HepG2 (cell line): Measurements from ENCODE around the gene TBC1D16. TPM values are rescaled to one million over a fixed set of nuclear protein-coding genes. Genes with fewer than 3 reads are reported as not detected.
A peak's percentile ranks its signal among the peaks of the same experiment; 100 is the strongest.

Experiments
- AGO1 ChIP-seq: fragments of 200-400 bp; formaldehyde crosslinking; IDR thresholded peaks from 2 replicates; pipeline ENCODE4 v1.6.1; 2017; ENCODE audit warnings: mild to moderate bottlenecking, low read depth, low read length, moderate library complexity; ENCODE audit not compliant: poor library complexity, severe bottlenecking
- BHLHE40 ChIP-seq: IDR thresholded peaks from 2 replicates; pipeline ENCODE4 v1.6.1; 2011; ENCODE audit warnings: low read length, improper control_type of control experiment
- HNRNPLL ChIP-seq: fragments of 200-400 bp; formaldehyde crosslinking; IDR thresholded peaks from 2 replicates; pipeline ENCODE4 v1.6.1; 2017; ENCODE audit warnings: mild to moderate bottlenecking, low read depth, low read length; ENCODE audit not compliant: poor library complexity, severe bottlenecking
- KDM6A ChIP-seq: IDR thresholded peaks from 2 replicates; pipeline ENCODE4 v1.6.1; 2016; ENCODE audit warnings: low read depth
- NFATC3 ChIP-seq: sonication (generic); formaldehyde crosslinking; IDR thresholded peaks from 2 replicates; pipeline ENCODE4 v1.5.1; 2020; ENCODE audit warnings: mild to moderate bottlenecking, missing genetic modification reagents
- NRL ChIP-seq: sonication (generic); formaldehyde crosslinking; IDR thresholded peaks from 2 replicates; pipeline ENCODE4 v1.5.0; 2020; ENCODE audit warnings: missing genetic modification reagents, mild to moderate bottlenecking, moderate library complexity, borderline replicate concordance
- RELA ChIP-seq: sonication (generic); formaldehyde crosslinking; IDR thresholded peaks from 2 replicates; pipeline ENCODE4 v1.4.0; 2020; ENCODE audit warnings: missing genetic modification reagents
- SATB2 ChIP-seq: sonication (generic); formaldehyde crosslinking; IDR thresholded peaks from 2 replicates; pipeline ENCODE4 v1.5.0; 2020; ENCODE audit warnings: missing genetic modification reagents
- ZNF274 ChIP-seq: sonication (generic); formaldehyde crosslinking; IDR thresholded peaks from 2 replicates; pipeline ENCODE4 v1.5.1; 2020; ENCODE audit warnings: mild to moderate bottlenecking, missing genetic modification reagents
- ZNF33A ChIP-seq: sonication (generic); formaldehyde crosslinking; IDR thresholded peaks from 2 replicates; pipeline ENCODE4 v1.5.1; 2020; ENCODE audit warnings: missing genetic modification reagents, mild to moderate bottlenecking, moderate library complexity, borderline replicate concordance
- ZNF460 ChIP-seq: sonication (generic); formaldehyde crosslinking; IDR thresholded peaks from 2 replicates; pipeline ENCODE4 v1.5.1; 2020; ENCODE audit warnings: missing genetic modification reagents, mild to moderate bottlenecking, borderline replicate concordance
- ZNF562 ChIP-seq: sonication (generic); formaldehyde crosslinking; IDR thresholded peaks from 2 replicates; pipeline ENCODE4 v1.8.0; 2022; ENCODE audit warnings: missing genetic modification reagents, borderline replicate concordance
- ZNF652 ChIP-seq: IDR thresholded peaks from 2 replicates; pipeline ENCODE4 v1.6.1; 2016; ENCODE audit warnings: low read depth, borderline replicate concordance
- ZNF660 ChIP-seq: sonication (generic); formaldehyde crosslinking; IDR thresholded peaks from 2 replicates; pipeline ENCODE4 v1.5.1; 2020; ENCODE audit warnings: mild to moderate bottlenecking, low read depth, missing genetic modification reagents, borderline replicate concordance
- ZNF776 ChIP-seq: sonication (generic); formaldehyde crosslinking; IDR thresholded peaks from 2 replicates; pipeline ENCODE4 v1.4.0; 2020; ENCODE audit warnings: mild to moderate bottlenecking, missing genetic modification reagents
- ZSCAN31 ChIP-seq: sonication (generic); formaldehyde crosslinking; IDR thresholded peaks from 2 replicates; pipeline ENCODE4 v1.5.0; 2020; ENCODE audit warnings: low read depth, mild to moderate bottlenecking, missing genetic modification reagents
- polyA plus RNA-seq, 8 experiments: library from polyadenylated mRNA; depleted of rRNA in 3 of 8; stranded (reverse) in 7 of 8; unstranded in 1 of 8; fragments of >200 nt; fragmentation: Illumina TruSeq in 4 of 8; extraction: Trizol in 4 of 8; gene quantifications; 2 replicates each; pipeline versions ENCODE4 v1.2.1 to v1.2.3, GENCODE V29; 2011 to 2016; ENCODE audit warnings: low read depth in 4 of 8, missing spikeins in 1 of 8, mixed read lengths in 1 of 8; ENCODE audit not compliant: insufficient read depth in 1 of 8
- total RNA-seq, 5 experiments: library from RNA; depleted of rRNA; stranded (reverse); fragments of >200 nt; fragmentation: Illumina TruSeq; extraction: Trizol; gene quantifications; 2 replicates each; pipeline ENCODE4 v1.2.3, GENCODE V29; 2016; ENCODE audit warnings: low read depth in 1 of 5
- TF ChIP-seq, protein P1 (sequence below): sonication (generic); formaldehyde crosslinking; IDR thresholded peaks from 2 replicates; pipeline ENCODE4 v1.4.0; 2020; ENCODE audit warnings: missing genetic modification reagents
- TF ChIP-seq, protein P2 (sequence below): sonication (generic); formaldehyde crosslinking; IDR thresholded peaks from 2 replicates; pipeline ENCODE4 v1.5.1; 2020; ENCODE audit warnings: missing genetic modification reagents, mild to moderate bottlenecking, borderline replicate concordance
- TF ChIP-seq, protein P3 (sequence below): sonication (generic); formaldehyde crosslinking; conservative IDR thresholded peaks from 2 replicates; pipeline ENCODE4 v1.4.0; 2020; ENCODE audit warnings: missing genetic modification reagents
- TF ChIP-seq, protein P4 (sequence below): sonication (generic); formaldehyde crosslinking; IDR thresholded peaks from 2 replicates; pipeline ENCODE4 v1.4.0; 2020; ENCODE audit warnings: missing genetic modification reagents

The TBC1D16 gene
- total and polyA plus RNA-seq, 2 of the 13 experiments (the other 11 are each of a cell fraction or from before 2014, with no cell fraction given) = 14.9 to 24.9 TPM

DNA sequence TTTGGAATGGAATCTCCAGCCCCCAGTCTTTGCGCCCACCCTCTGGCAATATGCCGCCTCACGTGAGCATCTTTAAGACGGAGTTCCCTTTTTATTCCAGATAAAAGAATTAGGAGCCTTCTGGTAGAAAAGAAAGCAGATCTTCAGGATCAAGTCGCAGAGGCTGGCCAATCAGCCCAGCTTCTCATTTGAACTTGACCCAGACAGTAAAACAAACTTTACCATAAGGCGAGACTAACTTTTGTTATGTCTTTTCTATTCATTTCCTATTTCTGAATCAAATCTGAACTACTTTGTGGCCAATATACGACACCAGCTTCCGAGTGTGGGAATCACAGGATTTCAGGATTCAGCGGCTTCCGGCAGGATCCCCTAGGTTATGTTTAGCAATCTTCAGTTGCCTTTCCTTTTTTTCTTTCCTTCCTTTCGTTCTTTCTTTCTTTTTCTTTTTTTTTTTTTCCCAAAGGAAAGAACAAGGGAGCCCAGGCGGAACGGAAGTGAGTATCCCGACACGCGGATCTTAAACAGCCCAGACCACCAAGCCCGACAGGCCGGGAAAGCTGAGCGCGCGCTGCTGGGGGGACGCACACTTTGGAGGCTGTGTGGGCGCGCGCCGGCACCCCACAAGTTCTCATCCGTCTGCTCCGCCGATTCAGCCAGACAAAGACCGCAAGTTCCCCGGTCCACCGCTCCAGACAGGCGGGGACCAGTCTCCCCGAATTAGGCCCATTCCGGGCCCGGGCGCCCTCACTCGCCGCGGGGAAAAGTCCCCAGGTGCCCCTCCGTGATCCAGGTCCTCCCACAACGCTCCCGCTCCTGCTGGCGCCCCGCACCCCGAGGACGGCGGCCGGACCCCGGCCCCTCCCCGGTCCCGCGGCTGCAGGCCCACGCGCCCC lies 633 bp downstream of the TBC1D16 start (continued):
- TF ChIP-seq ZSCAN31 = no peak
- peak; percentile 65; the same call in 1 of the 2 replicates for TF ChIP-seq ZNF274 (CRISPR knock-in tag)
- TF ChIP-seq, protein P1, sequence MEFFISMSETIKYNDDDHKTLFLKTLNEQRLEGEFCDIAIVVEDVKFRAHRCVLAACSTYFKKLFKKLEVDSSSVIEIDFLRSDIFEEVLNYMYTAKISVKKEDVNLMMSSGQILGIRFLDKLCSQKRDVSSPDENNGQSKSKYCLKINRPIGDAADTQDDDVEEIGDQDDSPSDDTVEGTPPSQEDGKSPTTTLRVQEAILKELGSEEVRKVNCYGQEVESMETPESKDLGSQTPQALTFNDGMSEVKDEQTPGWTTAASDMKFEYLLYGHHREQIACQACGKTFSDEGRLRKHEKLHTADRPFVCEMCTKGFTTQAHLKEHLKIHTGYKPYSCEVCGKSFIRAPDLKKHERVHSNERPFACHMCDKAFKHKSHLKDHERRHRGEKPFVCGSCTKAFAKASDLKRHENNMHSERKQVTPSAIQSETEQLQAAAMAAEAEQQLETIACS = peak; percentile 60; the same call in 1 of the 2 replicates
- TF ChIP-seq, protein P2, sequence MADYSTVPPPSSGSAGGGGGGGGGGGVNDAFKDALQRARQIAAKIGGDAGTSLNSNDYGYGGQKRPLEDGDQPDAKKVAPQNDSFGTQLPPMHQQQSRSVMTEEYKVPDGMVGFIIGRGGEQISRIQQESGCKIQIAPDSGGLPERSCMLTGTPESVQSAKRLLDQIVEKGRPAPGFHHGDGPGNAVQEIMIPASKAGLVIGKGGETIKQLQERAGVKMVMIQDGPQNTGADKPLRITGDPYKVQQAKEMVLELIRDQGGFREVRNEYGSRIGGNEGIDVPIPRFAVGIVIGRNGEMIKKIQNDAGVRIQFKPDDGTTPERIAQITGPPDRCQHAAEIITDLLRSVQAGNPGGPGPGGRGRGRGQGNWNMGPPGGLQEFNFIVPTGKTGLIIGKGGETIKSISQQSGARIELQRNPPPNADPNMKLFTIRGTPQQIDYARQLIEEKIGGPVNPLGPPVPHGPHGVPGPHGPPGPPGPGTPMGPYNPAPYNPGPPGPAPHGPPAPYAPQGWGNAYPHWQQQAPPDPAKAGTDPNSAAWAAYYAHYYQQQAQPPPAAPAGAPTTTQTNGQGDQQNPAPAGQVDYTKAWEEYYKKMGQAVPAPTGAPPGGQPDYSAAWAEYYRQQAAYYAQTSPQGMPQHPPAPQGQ = peak; percentile 71; the same call in 1 of the 2 replicates
- TF ChIP-seq ZNF562 = no peak
- no peak for TF ChIP-seq ZNF660
- TF ChIP-seq KDM6A (CRISPR knock-in tag) = no peak
- no peak for TF ChIP-seq ZNF652 (CRISPR knock-in tag)
- TF ChIP-seq, protein P3, sequence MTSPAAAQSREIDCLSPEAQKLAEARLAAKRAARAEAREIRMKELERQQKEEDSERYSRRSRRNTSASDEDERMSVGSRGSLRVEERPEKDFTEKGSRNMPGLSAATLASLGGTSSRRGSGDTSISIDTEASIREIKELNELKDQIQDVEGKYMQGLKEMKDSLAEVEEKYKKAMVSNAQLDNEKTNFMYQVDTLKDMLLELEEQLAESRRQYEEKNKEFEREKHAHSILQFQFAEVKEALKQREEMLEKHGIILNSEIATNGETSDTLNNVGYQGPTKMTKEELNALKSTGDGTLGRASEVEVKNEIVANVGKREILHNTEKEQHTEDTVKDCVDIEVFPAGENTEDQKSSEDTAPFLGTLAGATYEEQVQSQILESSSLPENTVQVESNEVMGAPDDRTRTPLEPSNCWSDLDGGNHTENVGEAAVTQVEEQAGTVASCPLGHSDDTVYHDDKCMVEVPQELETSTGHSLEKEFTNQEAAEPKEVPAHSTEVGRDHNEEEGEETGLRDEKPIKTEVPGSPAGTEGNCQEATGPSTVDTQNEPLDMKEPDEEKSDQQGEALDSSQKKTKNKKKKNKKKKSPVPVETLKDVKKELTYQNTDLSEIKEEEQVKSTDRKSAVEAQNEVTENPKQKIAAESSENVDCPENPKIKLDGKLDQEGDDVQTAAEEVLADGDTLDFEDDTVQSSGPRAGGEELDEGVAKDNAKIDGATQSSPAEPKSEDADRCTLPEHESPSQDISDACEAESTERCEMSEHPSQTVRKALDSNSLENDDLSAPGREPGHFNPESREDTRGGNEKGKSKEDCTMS (CRISPR knock-in tag) = no peak
- peak; percentile 8; the same call in 1 of the 2 replicates for TF ChIP-seq ZNF776 (CRISPR knock-in tag)
- TF ChIP-seq, protein P4, sequence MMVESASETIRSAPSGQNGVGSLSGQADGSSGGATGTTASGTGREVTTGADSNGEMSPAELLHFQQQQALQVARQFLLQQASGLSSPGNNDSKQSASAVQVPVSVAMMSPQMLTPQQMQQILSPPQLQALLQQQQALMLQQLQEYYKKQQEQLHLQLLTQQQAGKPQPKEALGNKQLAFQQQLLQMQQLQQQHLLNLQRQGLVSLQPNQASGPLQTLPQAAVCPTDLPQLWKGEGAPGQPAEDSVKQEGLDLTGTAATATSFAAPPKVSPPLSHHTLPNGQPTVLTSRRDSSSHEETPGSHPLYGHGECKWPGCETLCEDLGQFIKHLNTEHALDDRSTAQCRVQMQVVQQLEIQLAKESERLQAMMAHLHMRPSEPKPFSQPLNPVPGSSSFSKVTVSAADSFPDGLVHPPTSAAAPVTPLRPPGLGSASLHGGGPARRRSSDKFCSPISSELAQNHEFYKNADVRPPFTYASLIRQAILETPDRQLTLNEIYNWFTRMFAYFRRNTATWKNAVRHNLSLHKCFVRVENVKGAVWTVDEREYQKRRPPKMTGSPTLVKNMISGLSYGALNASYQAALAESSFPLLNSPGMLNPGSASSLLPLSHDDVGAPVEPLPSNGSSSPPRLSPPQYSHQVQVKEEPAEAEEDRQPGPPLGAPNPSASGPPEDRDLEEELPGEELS (CRISPR knock-in tag) = peak; percentile 38; the same call in 1 of the 2 replicates
- TF ChIP-seq ZNF33A (CRISPR knock-in tag) = no peak
- no peak for TF ChIP-seq AGO1
- peak; percentile 49 for TF ChIP-seq SATB2 (CRISPR knock-in tag)
- no peak for TF ChIP-seq HNRNPLL
- TF ChIP-seq RELA = no peak
- TF ChIP-seq NRL = peak; percentile 44; the same call in 1 of the 2 replicates
- 0 out of 2 replicates have a peak, but pooled peaks have one; percentile 70 for TF ChIP-seq NFATC3
- TF ChIP-seq BHLHE40 = 0 out of 2 replicates have a peak, but pooled peaks have one; percentile 9
- no peak for TF ChIP-seq ZNF460 (CRISPR knock-in tag)
